ENCODE results near the gene CWC27.

DNA sequence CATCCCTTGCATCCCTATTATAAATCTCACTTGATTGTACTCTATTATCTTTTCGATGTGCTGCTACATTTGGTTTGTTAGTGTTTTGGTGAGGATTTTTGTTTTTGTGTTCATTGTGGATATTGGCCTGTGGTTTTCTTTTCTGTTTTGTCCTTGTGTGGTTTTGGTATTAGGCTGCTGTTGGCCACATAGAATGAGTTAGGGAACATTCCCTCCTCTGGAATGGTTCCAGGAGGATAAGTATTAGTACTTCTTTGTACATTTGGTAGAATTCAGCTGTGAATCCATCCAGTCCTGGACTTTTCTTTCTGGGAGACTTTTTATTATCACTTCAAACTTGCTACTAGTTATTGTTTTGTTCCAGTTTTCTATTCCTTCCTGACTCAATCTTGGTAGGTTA, 287.2 kb downstream of the CWC27 start:
- TF ChIP-seq, protein P1, sequence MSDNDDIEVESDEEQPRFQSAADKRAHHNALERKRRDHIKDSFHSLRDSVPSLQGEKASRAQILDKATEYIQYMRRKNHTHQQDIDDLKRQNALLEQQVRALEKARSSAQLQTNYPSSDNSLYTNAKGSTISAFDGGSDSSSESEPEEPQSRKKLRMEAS (CRISPR knock-in tag; IDR thresholded peaks at IDR 0.05): no peak
- TF ChIP-seq, protein P2, sequence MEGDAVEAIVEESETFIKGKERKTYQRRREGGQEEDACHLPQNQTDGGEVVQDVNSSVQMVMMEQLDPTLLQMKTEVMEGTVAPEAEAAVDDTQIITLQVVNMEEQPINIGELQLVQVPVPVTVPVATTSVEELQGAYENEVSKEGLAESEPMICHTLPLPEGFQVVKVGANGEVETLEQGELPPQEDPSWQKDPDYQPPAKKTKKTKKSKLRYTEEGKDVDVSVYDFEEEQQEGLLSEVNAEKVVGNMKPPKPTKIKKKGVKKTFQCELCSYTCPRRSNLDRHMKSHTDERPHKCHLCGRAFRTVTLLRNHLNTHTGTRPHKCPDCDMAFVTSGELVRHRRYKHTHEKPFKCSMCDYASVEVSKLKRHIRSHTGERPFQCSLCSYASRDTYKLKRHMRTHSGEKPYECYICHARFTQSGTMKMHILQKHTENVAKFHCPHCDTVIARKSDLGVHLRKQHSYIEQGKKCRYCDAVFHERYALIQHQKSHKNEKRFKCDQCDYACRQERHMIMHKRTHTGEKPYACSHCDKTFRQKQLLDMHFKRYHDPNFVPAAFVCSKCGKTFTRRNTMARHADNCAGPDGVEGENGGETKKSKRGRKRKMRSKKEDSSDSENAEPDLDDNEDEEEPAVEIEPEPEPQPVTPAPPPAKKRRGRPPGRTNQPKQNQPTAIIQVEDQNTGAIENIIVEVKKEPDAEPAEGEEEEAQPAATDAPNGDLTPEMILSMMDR (IDR thresholded peaks at IDR 0.05 in 2 of 3, conservative IDR thresholded peaks at IDR 0.05 in 1 of 3; ENCODE audit: insufficient read depth in 2 of 3, low read depth in 1 of 3, low read length in 3 of 3): no peak
- no peak for TF ChIP-seq FOXM1 (IDR thresholded peaks at IDR 0.05; ENCODE audit: low read depth)
- TF ChIP-seq FOXM1 (CRISPR knock-in tag; IDR thresholded peaks at IDR 0.05; ENCODE audit: low read depth): no peak
- TF ChIP-seq EZH2 (IDR thresholded peaks at IDR 0.05; ENCODE audit: borderline replicate concordance, low read depth, low read length): no peak
- TF ChIP-seq CCAR2 (IDR thresholded peaks at IDR 0.05; ENCODE audit: low read depth, low read length): no peak
- TF ChIP-seq TCF7 (IDR thresholded peaks at IDR 0.05; ENCODE audit: borderline replicate concordance): no peak
- TF ChIP-seq PTTG1 (tag; IDR thresholded peaks at IDR 0.05; ENCODE audit: low read depth): no peak
- no peak for TF ChIP-seq BCL6 (CRISPR knock-in tag; IDR thresholded peaks at IDR 0.05)
- TF ChIP-seq, protein P3, sequence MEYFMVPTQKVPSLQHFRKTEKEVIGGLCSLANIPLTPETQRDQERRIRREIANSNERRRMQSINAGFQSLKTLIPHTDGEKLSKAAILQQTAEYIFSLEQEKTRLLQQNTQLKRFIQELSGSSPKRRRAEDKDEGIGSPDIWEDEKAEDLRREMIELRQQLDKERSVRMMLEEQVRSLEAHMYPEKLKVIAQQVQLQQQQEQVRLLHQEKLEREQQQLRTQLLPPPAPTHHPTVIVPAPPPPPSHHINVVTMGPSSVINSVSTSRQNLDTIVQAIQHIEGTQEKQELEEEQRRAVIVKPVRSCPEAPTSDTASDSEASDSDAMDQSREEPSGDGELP (CRISPR knock-in tag; IDR thresholded peaks at IDR 0.05; ENCODE audit: borderline replicate concordance): no peak

Measured in K562 (cell line).